Nephron (organoid): ENCODE data around the gene ALPG.
A peak's percentile ranks its signal among the peaks of the same experiment; 100 is the strongest.
"Not testable (repeated sequence)": the region's sequence is repeated elsewhere in the genome, so short reads cannot be mapped to it uniquely, and the experiment has no call there.

ENCODE experiments used
- H3K27ac Mint-ChIP-seq, 3 experiments: 2 replicates each; pipeline ENCODE4 v1.8.0; 2020; ENCODE audit warnings: mixed read lengths in 3 of 3, mild to moderate bottlenecking in 2 of 3, moderate library complexity in 1 of 3
- H3K27me3 Mint-ChIP-seq: 2 replicates; pipeline ENCODE4 v1.8.0; 2021; ENCODE audit warnings: low read depth, mild to moderate bottlenecking, moderate library complexity, mixed read lengths
- H3K36me3 Mint-ChIP-seq: 2 replicates; pipeline ENCODE4 v1.8.0; 2020; ENCODE audit warnings: low read depth, mixed read lengths
- H3K4me1 Mint-ChIP-seq: 2 replicates; pipeline ENCODE4 v1.8.0; 2020; ENCODE audit warnings: mixed read lengths
- H3K4me3 Mint-ChIP-seq, 3 experiments: 2 replicates each; pipeline ENCODE4 v1.8.0; 2020; ENCODE audit warnings: mild to moderate bottlenecking in 3 of 3, mixed read lengths in 3 of 3, moderate library complexity in 2 of 3
- H3K9me3 Mint-ChIP-seq: 2 replicates; pipeline ENCODE4 v1.8.0; 2020; ENCODE audit warnings: mixed read lengths
- TF ChIP-seq, protein P1 (sequence below), 3 experiments: fragments of 200-600 bp; sonication (generic); IDR thresholded peaks; one replicate each; pipeline ENCODE4 v1.5.0; 2021; ENCODE audit warnings: antibody characterized with exemption in 3 of 3; ENCODE audit not compliant: unreplicated experiment in 3 of 3

The ALPG gene

DNA sequence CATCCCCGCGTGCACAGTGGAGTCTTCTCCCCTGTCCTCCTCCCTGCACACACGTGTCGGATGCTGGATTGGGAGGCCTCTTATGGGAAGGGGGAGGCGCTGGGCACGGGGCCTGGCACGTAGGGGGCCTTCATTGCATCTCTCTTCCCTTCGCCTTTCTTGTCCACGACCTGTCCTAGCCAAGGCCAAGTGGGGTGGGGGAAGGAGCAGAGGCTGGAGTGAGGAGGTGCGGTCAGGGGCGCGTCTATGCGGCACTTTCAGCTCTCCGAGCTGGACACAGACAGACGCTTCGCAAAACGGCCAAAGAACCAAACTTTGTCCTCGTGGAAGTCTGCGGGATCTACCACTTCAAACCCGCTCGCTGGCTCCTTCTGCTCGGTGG lies 13.4 kb downstream of the ALPG start:
- Mint-ChIP-seq H3K27me3 (peaks cover 95% of the 10 kb centered on the region), H3K4me1 (peaks cover 10% of the 10 kb centered on the region)

DNA sequence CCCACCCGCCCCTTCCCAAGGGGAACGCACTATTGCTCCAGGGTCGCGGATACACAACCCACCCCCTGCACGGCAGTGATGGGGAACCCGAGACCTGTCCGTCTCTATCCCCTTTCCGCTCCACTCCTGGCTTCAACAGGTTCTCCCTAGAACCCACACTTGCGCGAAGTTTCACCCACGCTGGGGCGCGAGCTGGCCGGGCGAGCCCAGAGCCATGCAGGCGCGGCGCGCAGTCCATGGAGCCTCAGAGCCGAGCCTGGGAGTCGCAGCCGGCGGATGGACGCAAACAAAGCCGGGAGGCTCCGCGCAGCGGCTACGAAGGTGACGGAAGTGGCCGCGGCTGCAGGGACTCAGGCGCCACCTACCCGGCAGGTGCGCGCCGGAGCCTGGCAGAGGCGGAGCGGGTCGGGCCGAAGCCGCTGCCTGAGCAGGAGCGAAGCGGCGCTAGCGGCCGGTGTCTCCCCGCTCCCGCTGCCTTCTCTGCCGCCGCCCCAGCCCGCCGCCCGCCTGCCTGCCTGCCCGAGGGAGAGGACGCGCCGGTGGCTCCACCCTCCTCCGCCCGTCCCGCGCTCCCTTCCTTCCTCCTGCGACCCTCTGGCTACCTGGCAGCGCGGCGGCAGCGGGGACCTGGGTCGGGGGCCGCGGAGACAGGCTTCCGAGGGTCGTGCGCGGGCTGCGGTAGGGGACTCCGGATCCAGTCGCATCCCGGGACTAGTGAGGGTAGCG lies 14.0 kb downstream of the ALPG start:
- H3K4me1 Mint-ChIP-seq, result peaks cover 10% of the 10 kb centered on the region
- H3K27ac Mint-ChIP-seq, result no peak overlapping the region
- H3K27me3 Mint-ChIP-seq, result peaks cover 95% of the 10 kb centered on the region
- TF ChIP-seq, protein P1, sequence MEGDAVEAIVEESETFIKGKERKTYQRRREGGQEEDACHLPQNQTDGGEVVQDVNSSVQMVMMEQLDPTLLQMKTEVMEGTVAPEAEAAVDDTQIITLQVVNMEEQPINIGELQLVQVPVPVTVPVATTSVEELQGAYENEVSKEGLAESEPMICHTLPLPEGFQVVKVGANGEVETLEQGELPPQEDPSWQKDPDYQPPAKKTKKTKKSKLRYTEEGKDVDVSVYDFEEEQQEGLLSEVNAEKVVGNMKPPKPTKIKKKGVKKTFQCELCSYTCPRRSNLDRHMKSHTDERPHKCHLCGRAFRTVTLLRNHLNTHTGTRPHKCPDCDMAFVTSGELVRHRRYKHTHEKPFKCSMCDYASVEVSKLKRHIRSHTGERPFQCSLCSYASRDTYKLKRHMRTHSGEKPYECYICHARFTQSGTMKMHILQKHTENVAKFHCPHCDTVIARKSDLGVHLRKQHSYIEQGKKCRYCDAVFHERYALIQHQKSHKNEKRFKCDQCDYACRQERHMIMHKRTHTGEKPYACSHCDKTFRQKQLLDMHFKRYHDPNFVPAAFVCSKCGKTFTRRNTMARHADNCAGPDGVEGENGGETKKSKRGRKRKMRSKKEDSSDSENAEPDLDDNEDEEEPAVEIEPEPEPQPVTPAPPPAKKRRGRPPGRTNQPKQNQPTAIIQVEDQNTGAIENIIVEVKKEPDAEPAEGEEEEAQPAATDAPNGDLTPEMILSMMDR (IDR thresholded peaks at IDR 0.05; ENCODE audit: unreplicated experiment in 3 of 3), result no peak
- peaks cover 26% of the 10 kb centered on the region for H3K9me3 Mint-ChIP-seq
- H3K4me3 Mint-ChIP-seq, result peak overlapping the region; percentile 40 to 70 (median 56)
- H3K36me3 Mint-ChIP-seq, result peaks cover 8% of the 10 kb centered on the region

More for the DNA sequence above, 13.4 kb downstream of the ALPG start:
- Mint-ChIP-seq H3K27ac (no peak overlapping the region), H3K36me3 (peaks cover 8% of the 10 kb centered on the region), H3K9me3 (peaks cover 23% of the 10 kb centered on the region), H3K4me3 (peak overlapping the region in 2 of 3 experiments; percentile 23 to 40)
- TF ChIP-seq, protein P1 (IDR thresholded peaks at IDR 0.05; ENCODE audit: unreplicated experiment in 3 of 3), result no peak

DNA sequence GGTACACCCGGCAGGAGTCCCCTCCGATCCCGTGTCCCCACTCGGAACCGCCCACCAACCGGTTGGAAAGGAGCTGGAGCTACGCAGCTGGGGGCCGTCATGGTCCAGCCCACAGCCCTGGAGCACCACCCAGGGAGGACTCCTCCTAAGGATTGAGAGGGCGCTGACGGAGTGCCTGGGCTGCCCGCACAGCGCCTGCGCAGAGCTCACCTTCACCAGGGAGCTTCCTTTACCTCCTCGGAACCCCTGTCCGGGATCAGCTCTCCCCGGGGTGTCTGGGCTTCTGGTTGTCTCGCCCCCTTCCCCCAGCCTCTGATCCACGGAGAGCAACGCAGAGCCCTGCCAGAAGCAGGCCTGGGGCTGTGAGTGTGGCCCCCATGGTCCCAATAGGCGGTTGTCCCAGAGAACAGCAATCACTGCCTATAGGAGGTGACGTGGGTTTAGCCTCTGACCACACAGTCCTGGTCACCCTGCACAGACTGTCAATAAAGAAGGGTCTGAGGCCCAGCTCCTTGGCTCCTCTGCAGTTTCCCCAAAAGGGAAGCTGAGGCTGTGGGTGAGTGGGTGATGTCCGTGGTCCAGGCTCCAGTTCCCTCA lies 14.6 kb downstream of the ALPG start:
- Mint-ChIP-seq H3K27ac (no peak overlapping the region), H3K36me3 (peaks cover 8% of the 10 kb centered on the region), H3K4me1 (peaks cover 10% of the 10 kb centered on the region), H3K9me3 (peaks cover 26% of the 10 kb centered on the region), H3K4me3 (peak overlapping the region in 1 of 3 experiments; percentile 61), H3K27me3 (peaks cover 96% of the 10 kb centered on the region)
- TF ChIP-seq, protein P1 (IDR thresholded peaks at IDR 0.05; ENCODE audit: unreplicated experiment in 3 of 3), result no peak

DNA sequence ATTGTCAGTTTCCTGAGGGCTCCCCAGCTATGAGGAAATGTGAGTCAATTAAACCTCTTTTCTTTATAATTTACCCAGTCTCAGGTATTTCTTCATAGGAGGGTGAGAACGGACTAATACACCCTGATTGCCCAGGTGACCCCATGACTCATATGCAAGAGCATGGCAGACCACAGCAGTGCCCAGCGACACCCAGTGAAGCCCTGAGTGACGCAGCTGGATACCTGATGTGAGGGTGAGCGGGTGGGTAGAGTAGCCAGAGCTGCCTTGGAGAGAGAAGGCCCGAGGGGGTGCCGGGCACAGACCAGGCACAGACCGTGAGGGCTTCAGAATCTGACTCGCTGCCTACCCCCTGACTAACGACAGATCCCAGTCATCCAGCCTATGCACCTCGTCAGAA lies 15.4 kb downstream of the ALPG start:
- TF ChIP-seq, protein P1 (IDR thresholded peaks at IDR 0.05; ENCODE audit: unreplicated experiment in 3 of 3), result no peak
- Mint-ChIP-seq H3K4me1 (peaks cover 10% of the 10 kb centered on the region), H3K9me3 (peaks cover 26% of the 10 kb centered on the region), H3K36me3 (peaks cover 8% of the 10 kb centered on the region), H3K27ac (no peak overlapping the region), H3K27me3 (peaks cover 93% of the 10 kb centered on the region), H3K4me3 (peak overlapping the region; percentile 37 to 61 (median 57))

DNA sequence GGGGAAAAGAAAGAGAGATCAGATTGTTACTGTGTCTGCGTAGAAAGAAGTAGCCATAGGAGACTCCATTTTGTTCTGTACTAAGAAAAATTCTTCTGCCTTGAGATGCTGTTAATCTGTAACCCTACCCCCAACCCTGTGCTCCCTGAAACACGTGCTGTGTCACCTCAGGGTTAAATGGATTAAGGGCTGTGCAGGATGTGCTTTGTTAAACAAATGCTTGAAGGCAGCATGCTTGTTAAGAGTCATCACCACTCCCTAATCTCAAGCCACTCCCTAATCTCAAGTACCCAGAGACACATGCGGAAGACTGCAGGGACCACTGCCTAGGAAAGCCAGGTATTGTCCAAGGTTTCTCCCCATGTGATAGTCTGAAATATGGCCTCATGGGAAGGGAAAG lies 16.4 kb downstream of the ALPG start:
- not testable (repeated sequence) for H3K27ac Mint-ChIP-seq, H3K36me3 Mint-ChIP-seq, H3K4me3 Mint-ChIP-seq
- peaks cover 84% of the 10 kb centered on the region for H3K27me3 Mint-ChIP-seq
- H3K9me3 Mint-ChIP-seq, result peaks cover 26% of the 10 kb centered on the region
- H3K4me1 Mint-ChIP-seq, result peaks cover 10% of the 10 kb centered on the region

DNA sequence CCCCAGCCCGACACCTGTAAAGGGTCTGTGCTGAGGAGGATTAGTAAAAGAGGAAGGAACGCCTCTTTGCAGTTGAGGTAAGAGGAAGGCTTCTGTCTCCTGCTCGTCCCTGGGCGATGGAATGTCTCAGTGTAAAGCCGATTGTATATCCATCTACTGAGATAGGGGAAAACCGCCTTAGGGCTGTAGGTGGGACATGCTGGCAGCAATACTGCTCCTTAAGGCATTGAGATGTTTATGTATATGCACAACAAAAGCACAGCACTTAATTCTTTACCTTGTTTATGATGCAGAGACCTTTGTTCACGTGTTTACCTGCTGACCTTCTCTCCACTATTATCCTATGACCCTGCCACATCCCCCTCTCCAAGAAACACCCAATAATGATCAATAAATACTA lies 16.8 kb downstream of the ALPG start:
- H3K4me3 Mint-ChIP-seq, H3K27ac Mint-ChIP-seq, H3K36me3 Mint-ChIP-seq, H3K4me1 Mint-ChIP-seq: not testable (repeated sequence)
- H3K9me3 Mint-ChIP-seq, result peaks cover 26% of the 10 kb centered on the region
- peaks cover 80% of the 10 kb centered on the region for H3K27me3 Mint-ChIP-seq
